Left lung (tissue), 10 donors: ENCODE data around the gene EHMT1. TPM values are rescaled to one million over a fixed set of nuclear protein-coding genes. Genes with fewer than 3 reads are reported as not detected.

Experiments
- ATAC-seq: fragments of 200-7000 bp; cut with Tn5 transposase; one replicate; pipeline ENCODE4 v1.9.1; 2020; ENCODE audit warnings: moderate library complexity
- DNase-seq, 4 donors: peaks; one replicate each; pipeline ENCODE4 v3.0.0-alpha.2; 2013 to 2020
- H3K27ac ChIP-seq, 2 donors: fragments of 200-600 bp; sonication (generic) in 1 of 2; one replicate each; pipeline versions ENCODE4 v1.5.0 to v1.8.0; 2020 to 2021
- H3K27me3 ChIP-seq, 2 donors: fragments of 200-600 bp; sonication (generic) in 1 of 2; one replicate each; pipeline versions ENCODE4 v1.5.0 to v1.8.0; 2020 to 2021
- H3K36me3 ChIP-seq, 2 donors: fragments of 200-600 bp; sonication (generic) in 1 of 2; one replicate each; pipeline versions ENCODE4 v1.5.0 to v1.8.0; 2020 to 2021
- H3K4me1 ChIP-seq, 2 donors: fragments of 200-600 bp; one replicate each; pipeline ENCODE4 v1.8.0; 2021
- H3K4me3 ChIP-seq, 2 donors: fragments of 200-600 bp; sonication (generic) in 1 of 2; one replicate each; pipeline versions ENCODE4 v1.5.0 to v1.8.0; 2020 to 2021; ENCODE audit warnings: mild to moderate bottlenecking in 1 of 2
- H3K9me3 ChIP-seq, 2 donors: fragments of 200-600 bp; sonication (generic) in 1 of 2; one replicate each; pipeline versions ENCODE4 v1.5.0 to v1.8.0; 2020 to 2021
- intact Hi-C, 2 donors: fragments of 100-400 bp; cut with DNase I; formaldehyde crosslinking; loops; one replicate each; pipeline versions ENCODE4 v1.11.2 to v1.14.2; 2022
- polyA plus RNA-seq, 6 donors: library from polyadenylated mRNA; unstranded; fragments of 120-200 nt; gene quantifications; one replicate each; pipeline ENCODE4 v1.2.1, GENCODE V29; 2013; ENCODE audit not compliant: insufficient read length in 6 of 6
- total RNA-seq, 2 donors: library from RNA; stranded (reverse); fragmentation: NEBNext Ultra II Directional; extraction: Animal tissue kit (Norgen Biotek cat#: 25700); gene quantifications; one replicate each; pipeline ENCODE4 v1.2.1, GENCODE V29; 2021
- TF ChIP-seq, protein P1 (sequence below), 2 donors: fragments of 200-600 bp; sonication (generic) in 1 of 2; IDR thresholded peaks; one replicate each; pipeline versions ENCODE4 v1.5.0 to v1.8.0; 2021; ENCODE audit warnings: antibody characterized with exemption in 2 of 2
- donor health status: DM: no; HTN: yes; CAD: no.
- donor health status: DM: no; HTN: no; CAD: no.

EHMT1 gene
- total and polyA plus RNA-seq, 8 donors: 71.5 to 92.7 (median 82.7) TPM

DNA sequence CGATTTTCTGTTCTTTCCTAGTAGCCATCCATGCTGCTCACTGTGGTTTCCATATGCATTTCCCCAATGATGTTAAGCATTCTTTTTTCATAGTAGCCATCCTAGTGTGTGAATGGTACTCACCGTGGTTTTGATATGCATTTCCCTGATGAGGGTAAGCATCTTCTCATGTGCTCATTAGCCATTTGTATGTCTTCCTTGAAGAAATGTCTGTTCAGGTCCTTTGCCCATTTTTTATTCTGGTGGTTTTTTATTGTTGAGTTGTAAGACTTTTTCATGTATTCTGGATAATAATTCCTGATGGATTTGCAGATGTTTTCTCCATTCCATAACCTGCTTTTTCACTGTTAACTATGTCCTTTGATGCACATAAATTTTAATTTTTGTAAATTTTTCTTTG lies 108.0 kb downstream of the EHMT1 start:
- no peak overlapping the region for H3K27ac ChIP-seq
- no peak for ATAC-seq
- H3K36me3 ChIP-seq: peaks cover 6 to 58% of the 10 kb centered on the region in 2 donors
- no peaks in the 10 kb centered on the region for H3K27me3 ChIP-seq
- H3K4me1 ChIP-seq: peaks cover 0 to 7% of the 10 kb centered on the region in 2 donors
- H3K9me3 ChIP-seq: no peaks in the 10 kb centered on the region
- TF ChIP-seq, protein P1, sequence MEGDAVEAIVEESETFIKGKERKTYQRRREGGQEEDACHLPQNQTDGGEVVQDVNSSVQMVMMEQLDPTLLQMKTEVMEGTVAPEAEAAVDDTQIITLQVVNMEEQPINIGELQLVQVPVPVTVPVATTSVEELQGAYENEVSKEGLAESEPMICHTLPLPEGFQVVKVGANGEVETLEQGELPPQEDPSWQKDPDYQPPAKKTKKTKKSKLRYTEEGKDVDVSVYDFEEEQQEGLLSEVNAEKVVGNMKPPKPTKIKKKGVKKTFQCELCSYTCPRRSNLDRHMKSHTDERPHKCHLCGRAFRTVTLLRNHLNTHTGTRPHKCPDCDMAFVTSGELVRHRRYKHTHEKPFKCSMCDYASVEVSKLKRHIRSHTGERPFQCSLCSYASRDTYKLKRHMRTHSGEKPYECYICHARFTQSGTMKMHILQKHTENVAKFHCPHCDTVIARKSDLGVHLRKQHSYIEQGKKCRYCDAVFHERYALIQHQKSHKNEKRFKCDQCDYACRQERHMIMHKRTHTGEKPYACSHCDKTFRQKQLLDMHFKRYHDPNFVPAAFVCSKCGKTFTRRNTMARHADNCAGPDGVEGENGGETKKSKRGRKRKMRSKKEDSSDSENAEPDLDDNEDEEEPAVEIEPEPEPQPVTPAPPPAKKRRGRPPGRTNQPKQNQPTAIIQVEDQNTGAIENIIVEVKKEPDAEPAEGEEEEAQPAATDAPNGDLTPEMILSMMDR (IDR thresholded peaks at IDR 0.05): no peak
- no peak overlapping the region for H3K4me3 ChIP-seq
- DNase-seq: no peak
- intact Hi-C loops: no loop called here

DNA sequence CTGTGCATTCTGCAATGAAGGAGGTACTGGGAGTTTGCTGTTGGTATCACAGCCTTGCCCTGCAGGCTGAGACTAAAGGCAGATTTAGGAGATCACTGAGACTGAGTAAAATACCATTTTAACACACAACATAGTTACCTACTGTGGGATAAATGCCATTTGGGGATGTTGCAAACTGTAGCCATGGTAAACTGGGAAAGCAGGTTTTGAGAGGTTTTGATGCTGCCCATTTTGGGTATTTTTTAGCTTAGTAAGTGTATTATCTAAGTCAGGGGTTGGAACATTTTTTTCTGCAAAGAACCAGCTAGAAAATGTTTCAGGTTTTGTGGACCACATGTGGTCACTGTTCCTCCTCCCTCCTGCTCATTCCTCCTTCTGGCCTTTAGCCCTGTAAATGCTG lies 108.9 kb downstream of the EHMT1 start:
- Histone ChIP-seq H3K4me3 (no peak overlapping the region), H3K36me3 (peaks cover 6 to 68% of the 10 kb centered on the region in 2 donors), H3K27me3 (no peaks in the 10 kb centered on the region), H3K4me1 (peaks cover 0 to 7% of the 10 kb centered on the region in 2 donors), H3K9me3 (no peaks in the 10 kb centered on the region), H3K27ac (no peak overlapping the region)
- ATAC-seq (no peak), DNase-seq (no peak)
- TF ChIP-seq, protein P1 (IDR thresholded peaks at IDR 0.05): no peak
- intact Hi-C loops: no loop called here

DNA sequence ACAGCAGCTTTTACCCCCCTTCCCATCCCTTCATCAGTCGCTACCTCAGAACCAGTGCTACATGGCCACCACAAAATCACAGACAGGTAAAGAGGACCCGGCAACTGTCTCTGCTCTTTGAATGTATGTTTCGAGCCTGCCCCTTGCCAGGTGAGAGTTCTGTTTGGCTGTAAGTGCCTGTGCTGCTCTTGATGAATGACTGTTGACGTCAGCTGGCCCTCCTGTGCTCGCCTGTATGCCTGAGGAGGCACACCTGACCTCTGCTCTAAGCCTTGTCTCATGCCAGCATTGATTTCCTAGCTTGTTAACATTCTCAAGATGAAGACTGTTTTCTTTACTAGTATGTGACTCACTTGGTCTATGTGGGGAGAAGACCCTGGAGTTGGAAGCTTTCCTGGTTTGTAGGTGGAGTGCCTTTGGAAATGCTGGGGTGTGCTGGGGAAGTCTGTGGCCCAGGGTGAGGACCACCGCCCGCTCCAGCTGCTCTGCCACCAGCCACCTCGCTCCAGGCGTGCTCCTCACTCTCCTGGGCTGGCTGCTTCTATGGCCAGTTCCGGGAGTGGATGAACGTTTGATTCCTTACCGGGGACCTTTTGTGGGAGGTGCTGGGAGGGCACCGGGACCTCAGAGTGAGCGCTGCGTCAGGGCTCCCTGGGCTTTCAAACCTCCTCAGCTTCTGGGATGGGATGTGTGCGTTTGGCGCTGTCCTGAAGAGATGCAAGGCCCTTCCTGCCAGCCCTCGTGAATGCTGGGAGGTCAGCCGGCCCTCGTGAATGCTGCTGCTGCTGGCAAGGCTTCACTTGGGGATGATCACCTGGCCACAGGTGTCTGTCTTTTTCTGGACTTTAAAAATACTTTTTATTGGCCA lies 109.9 kb downstream of the EHMT1 start:
- no peak overlapping the region for H3K4me3 ChIP-seq
- peaks cover 6 to 77% of the 10 kb centered on the region in 2 donors for H3K36me3 ChIP-seq
- no peak overlapping the region for H3K27ac ChIP-seq
- intact Hi-C loops: no loop called here
- peaks cover 0 to 4% of the 10 kb centered on the region in 2 donors for H3K4me1 ChIP-seq
- H3K27me3 ChIP-seq: no peaks in the 10 kb centered on the region
- H3K9me3 ChIP-seq: peaks cover 0 to 3% of the 10 kb centered on the region in 2 donors
- ATAC-seq: no peak
- TF ChIP-seq, protein P1 (IDR thresholded peaks at IDR 0.05): no peak
- no peak for DNase-seq

DNA sequence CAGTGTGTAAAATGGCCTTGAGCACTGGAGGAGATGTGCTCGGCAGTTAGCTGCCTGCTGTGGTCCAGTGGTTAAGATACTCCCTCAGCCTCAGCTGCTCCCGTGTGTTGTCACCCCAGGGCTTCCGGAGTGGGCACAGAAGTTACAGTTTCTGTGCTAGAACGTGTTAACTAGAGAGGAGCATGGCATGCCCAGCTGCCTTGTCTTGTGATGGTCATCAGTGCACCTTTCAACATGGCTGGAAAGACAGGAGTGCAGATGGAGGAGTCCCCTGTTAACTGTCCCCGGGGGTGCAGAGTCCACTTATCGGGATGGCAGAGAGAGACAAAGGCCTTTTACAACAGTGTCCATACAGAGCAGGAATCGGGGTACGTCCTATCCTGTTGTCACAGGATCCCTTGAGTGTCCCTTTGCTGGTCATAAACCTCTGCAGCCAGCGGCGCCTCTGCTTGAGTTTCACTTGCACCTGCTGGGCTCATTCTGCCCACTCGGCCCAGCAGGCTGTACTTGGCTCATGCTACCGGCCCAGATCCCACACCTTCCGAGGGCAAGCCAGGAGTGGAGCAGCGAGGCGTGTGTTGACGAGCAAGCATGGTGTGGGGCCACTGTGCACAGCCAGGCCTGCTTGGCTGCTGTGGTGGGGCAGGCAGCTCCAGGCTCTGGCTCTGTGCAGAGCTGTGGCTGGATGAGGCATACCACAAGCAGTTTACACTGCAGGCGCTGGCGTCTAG lies 112.6 kb downstream of the EHMT1 start:
- DNase-seq: no peak
- ATAC-seq: no peak
- peaks cover 6 to 75% of the 10 kb centered on the region in 2 donors for H3K36me3 ChIP-seq
- no peaks in the 10 kb centered on the region for H3K27me3 ChIP-seq
- H3K4me3 ChIP-seq: no peak overlapping the region
- intact Hi-C loops: no loop called here
- TF ChIP-seq, protein P1 (IDR thresholded peaks at IDR 0.05): no peak
- H3K27ac ChIP-seq: no peak overlapping the region
- H3K4me1 ChIP-seq: no peaks in the 10 kb centered on the region
- peaks cover 0 to 15% of the 10 kb centered on the region in 2 donors for H3K9me3 ChIP-seq
